GM06990 (cell line): ENCODE results near the gene CXCL8.

Source experiments
- DNase-seq: peaks from one replicate; pipeline ENCODE4 v3.0.0-alpha.2; 2011; ENCODE audit not compliant: insufficient read length; ENCODE audit errors: extremely low read depth
- H3K27me3 ChIP-seq: replicated peaks from 2 replicates; pipeline ENCODE4 v1.6.0; 2011; ENCODE audit warnings: low read length; ENCODE audit not compliant: control insufficient read depth, insufficient read depth
- H3K36me3 ChIP-seq: 2 replicates; pipeline ENCODE4 v1.5.1; 2011; ENCODE audit warnings: low read length; ENCODE audit not compliant: control insufficient read depth, insufficient read depth
- H3K4me3 ChIP-seq: replicated peaks from 2 replicates; pipeline ENCODE4 v1.5.1; 2011; ENCODE audit warnings: low read depth, mild to moderate bottlenecking, control low read depth, low read length
- CTCF ChIP-seq: IDR thresholded peaks from 2 replicates; pipeline ENCODE4 v1.5.1; 2011; ENCODE audit warnings: low read length, control low read depth, mild to moderate bottlenecking, inconsistent platforms; ENCODE audit not compliant: insufficient read depth, poor library complexity, severe bottlenecking

The CXCL8 gene

GRCh38 chr4:73698217-73698616 lies 42.2 kb upstream of the CXCL8 start:
- H3K27me3 ChIP-seq, result no peaks in the 10 kb centered on the region
- TF ChIP-seq CTCF, result no peak
- DNase-seq, result no peak
- H3K4me3 ChIP-seq, result no peak overlapping the region
- H3K36me3 ChIP-seq, result no peaks in the 10 kb centered on the region

GRCh38 chr4:73701116-73701515 lies 39.3 kb upstream of the CXCL8 start:
- H3K27me3 ChIP-seq, result no peaks in the 10 kb centered on the region; the same call in 1 of the 2 replicates
- no peak for DNase-seq
- H3K4me3 ChIP-seq, result no peak overlapping the region
- no peak for TF ChIP-seq CTCF
- no peaks in the 10 kb centered on the region for H3K36me3 ChIP-seq

- DNase-seq, result no peak
- Histone ChIP-seq H3K4me3 (no peak overlapping the region), H3K27me3 (no peaks in the 10 kb centered on the region; the same call in 1 of the 2 replicates), H3K36me3 (no peaks in the 10 kb centered on the region)
- no peak for TF ChIP-seq CTCF
Observed at GRCh38 chr4:73702796-73703287, 37.5 kb upstream of the CXCL8 start.

- no peak for TF ChIP-seq CTCF
- H3K27me3 ChIP-seq, result no peaks in the 10 kb centered on the region; the same call in 1 of the 2 replicates
- no peak overlapping the region for H3K4me3 ChIP-seq
- H3K36me3 ChIP-seq, result no peaks in the 10 kb centered on the region
- no peak for DNase-seq
Observed at GRCh38 chr4:73703320-73703719, 37.0 kb upstream of the CXCL8 start.

- Histone ChIP-seq H3K4me3 (no peak overlapping the region), H3K36me3 (no peaks in the 10 kb centered on the region), H3K27me3 (no peaks in the 10 kb centered on the region; the same call in 1 of the 2 replicates)
- DNase-seq, result no peak
- no peak for TF ChIP-seq CTCF
Observed at GRCh38 chr4:73704314-73705055, 35.9 kb upstream of the CXCL8 start.
